ENCODE measurements around the gene CMPK1.

- peak in 2 of 4 experiments; percentile 0 to 38 for TF ChIP-seq CTCF (IDR thresholded peaks at IDR 0.05)
- TF ChIP-seq POLR2A (IDR thresholded peaks at IDR 0.05): no peak
- TF ChIP-seq POLR2AphosphoS5 (IDR thresholded peaks at IDR 0.05): peak; percentile 29
Observed at GRCh38 chr1:47333578-47333921, at the start of gene CMPK1.

All from gastroesophageal sphincter (tissue), 3 donors.